ENCODE measurements around the gene NME4.
A peak's percentile ranks its signal among the peaks of the same experiment; 100 is the strongest.

Gene NME4

DNA sequence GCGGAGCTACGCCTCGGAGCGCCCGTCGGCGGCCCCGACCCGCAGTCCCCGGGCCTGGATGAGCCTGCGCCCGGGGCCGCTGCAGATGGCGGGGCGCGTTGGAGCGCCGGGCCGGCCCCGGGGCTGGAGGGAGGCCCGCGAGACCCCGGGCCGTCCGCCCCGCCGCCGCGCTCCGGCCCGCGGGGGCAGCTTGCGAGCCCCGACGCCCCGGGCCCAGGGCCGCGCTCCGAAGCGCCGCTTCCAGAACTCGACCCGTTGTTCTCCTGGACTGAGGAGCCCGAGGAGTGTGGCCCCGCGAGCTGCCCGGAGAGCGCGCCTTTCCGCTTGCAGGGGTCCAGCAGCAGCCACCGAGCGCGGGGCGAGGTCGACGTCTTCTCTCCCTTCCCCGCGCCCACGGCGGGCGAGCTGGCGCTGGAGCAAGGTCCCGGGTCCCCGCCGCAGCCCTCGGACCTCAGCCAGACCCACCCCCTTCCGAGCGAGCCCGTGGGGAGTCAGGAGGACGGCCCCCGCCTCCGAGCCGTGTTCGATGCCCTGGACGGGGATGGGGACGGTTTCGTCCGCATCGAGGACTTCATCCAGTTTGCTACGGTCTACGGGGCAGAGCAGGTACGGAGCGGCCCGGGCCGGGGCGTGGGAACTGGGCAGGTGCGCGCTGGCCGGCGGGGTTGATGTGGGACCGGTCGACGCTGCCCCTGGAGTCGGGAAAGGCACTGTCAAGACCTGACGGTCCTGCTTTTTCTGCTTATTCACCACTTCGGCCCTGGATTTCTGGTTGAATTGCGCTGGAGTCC is 29.3 kb downstream of the NME4 start:
- peak overlapping the region; percentile 73 for H3K4me3 ChIP-seq (replicated peaks; ENCODE audit: low read depth, low read length)
- TF ChIP-seq, protein P1, sequence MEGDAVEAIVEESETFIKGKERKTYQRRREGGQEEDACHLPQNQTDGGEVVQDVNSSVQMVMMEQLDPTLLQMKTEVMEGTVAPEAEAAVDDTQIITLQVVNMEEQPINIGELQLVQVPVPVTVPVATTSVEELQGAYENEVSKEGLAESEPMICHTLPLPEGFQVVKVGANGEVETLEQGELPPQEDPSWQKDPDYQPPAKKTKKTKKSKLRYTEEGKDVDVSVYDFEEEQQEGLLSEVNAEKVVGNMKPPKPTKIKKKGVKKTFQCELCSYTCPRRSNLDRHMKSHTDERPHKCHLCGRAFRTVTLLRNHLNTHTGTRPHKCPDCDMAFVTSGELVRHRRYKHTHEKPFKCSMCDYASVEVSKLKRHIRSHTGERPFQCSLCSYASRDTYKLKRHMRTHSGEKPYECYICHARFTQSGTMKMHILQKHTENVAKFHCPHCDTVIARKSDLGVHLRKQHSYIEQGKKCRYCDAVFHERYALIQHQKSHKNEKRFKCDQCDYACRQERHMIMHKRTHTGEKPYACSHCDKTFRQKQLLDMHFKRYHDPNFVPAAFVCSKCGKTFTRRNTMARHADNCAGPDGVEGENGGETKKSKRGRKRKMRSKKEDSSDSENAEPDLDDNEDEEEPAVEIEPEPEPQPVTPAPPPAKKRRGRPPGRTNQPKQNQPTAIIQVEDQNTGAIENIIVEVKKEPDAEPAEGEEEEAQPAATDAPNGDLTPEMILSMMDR (IDR thresholded peaks at IDR 0.05; ENCODE audit: low read length, missing control alignments): no peak
- DNase-seq (ENCODE audit: low read depth): no peak

DNA sequence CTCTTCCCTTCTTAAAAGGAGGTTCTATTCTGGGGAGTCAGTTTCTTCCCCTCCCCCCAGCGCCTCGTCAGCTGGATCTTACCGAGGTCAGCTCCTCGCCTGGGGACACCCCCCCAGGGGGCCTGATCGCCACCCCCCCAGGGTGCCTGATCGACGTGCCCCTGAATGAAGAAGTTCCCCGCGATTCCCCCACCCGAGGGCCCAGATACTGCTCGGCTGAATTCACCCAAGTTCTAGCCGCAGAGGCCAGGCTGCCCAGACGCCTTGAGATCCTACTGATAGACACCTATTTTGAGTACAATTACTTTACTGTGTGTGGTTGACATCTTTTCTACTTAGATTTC is 29.9 kb downstream of the NME4 start:
- peak overlapping the region; percentile 73 for H3K4me3 ChIP-seq (replicated peaks; ENCODE audit: low read depth, low read length)
- no peak for DNase-seq (ENCODE audit: low read depth)
- TF ChIP-seq, protein P1 (IDR thresholded peaks at IDR 0.05; ENCODE audit: low read length, missing control alignments): no peak

DNA sequence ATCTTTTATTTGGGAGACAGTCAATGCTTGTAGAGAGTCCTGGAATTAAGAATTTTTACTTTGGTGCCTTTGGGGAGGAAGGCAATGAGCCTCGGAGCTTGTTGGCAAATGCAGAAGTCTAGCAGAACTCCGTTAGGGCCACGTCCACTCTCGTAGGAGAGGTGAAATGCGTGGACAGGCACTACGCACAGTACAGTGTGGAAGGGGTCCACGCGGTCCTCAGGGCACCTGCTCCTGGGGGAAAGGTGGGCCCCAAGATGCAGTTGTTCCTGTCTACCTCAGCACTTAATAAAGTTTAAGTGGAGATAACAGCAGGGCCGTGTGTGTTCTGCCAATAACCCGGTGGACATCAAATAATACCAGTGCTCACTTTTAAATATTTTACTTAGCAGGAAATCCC is 30.3 kb downstream of the NME4 start:
- TF ChIP-seq, protein P1 (IDR thresholded peaks at IDR 0.05; ENCODE audit: low read length, missing control alignments): no peak
- DNase-seq (ENCODE audit: low read depth): no peak
- H3K4me3 ChIP-seq (replicated peaks; ENCODE audit: low read depth, low read length): peak overlapping the region; percentile 73

DNA sequence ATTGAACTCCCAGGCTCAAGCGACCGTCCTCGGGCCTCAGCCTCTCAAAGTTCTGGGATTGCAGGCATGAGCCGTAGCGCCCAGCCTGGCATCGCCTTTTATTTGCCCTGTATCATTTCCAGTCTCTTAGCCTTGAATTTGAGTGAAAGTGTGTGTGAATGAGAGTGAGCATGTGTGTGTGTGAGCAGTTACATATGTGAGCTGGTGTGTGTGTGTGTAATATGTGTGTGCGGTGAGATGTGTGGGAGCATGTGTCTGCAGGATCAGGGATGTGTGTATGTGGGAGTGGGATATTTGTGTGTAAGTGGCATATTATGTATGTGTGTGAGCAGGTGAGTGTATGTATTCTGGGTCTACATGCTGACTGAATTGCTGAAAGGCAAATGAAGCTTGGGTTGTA is 33.9 kb downstream of the NME4 start:
- TF ChIP-seq, protein P1 (IDR thresholded peaks at IDR 0.05; ENCODE audit: low read length, missing control alignments): no peak
- DNase-seq (ENCODE audit: low read depth): no peak
- no peak overlapping the region for H3K4me3 ChIP-seq (replicated peaks; ENCODE audit: low read depth, low read length)

DNA sequence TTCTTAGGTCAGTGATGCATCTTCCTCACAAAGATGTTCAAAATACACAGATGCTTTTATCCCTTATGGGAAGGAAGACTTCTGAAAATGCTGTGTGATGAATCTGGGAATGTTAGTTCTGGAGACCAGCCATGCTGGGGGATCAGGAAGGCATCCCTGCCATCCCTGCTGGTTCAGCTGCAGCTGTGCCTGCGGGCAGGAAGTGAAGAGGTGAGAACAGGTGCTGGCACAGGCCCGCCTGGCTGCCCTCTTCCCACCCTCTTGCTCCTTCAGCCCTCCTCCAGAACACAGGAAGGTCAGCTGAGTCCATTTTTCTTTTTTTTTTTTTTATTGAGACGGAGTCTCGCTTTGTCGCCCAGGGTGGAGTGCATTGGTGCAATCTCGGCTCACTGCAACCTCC is 43.6 kb downstream of the NME4 start:
- TF ChIP-seq, protein P1 (IDR thresholded peaks at IDR 0.05; ENCODE audit: low read length, missing control alignments): no peak
- no peak overlapping the region for H3K4me3 ChIP-seq (replicated peaks; ENCODE audit: low read depth, low read length)
- no peak for DNase-seq (ENCODE audit: low read depth)

DNA sequence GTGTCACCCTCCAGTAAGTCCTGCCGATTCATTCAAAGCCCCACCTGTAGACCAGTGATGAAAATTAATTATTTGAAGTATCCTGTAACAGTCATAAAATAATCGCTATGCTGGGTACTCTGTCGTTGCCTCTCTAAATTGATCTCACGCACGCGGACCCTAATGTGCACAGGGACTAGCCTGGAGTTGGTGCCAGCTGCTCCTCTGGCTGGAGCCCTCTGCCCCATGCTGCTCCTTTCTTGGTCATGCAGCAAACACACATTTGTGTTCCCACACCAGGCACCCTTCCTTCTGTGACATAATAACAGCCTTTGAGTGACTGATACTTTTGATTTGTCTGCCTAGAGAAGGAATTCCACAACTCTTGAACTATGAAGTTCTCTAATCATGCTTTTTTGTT is 44.4 kb downstream of the NME4 start:
- H3K4me3 ChIP-seq (replicated peaks; ENCODE audit: low read depth, low read length): no peak overlapping the region
- TF ChIP-seq, protein P1 (IDR thresholded peaks at IDR 0.05; ENCODE audit: low read length, missing control alignments): no peak
- DNase-seq (ENCODE audit: low read depth): no peak

DNA sequence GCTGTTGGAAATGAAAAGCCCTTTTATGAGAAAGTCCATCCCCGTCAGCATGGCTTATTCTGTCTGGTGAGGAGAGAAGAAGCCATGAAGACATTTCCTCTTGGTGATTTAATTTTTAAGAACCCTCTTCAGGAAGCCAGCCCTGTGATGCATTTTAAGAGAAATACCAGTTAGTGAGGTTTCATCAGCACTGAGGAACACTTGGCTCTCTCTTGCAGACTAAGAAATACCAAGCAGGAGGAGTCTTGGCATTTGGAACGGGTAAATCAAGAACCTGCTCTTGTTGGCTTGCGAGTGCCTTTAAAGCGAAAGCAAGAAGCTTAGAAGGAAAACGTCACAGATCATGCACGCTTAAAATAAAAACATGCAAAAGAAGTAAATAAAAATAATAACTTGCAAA is 46.0 kb downstream of the NME4 start:
- no peak for DNase-seq (ENCODE audit: low read depth)
- TF ChIP-seq, protein P1 (IDR thresholded peaks at IDR 0.05; ENCODE audit: low read length, missing control alignments): no peak
- H3K4me3 ChIP-seq (replicated peaks; ENCODE audit: low read depth, low read length): no peak overlapping the region
